NOMO-1 (cell line): Measurements from ENCODE around the gene CBFA2T3.
"Not testable (repeated sequence)": the region's sequence is repeated elsewhere in the genome, so short reads cannot be mapped to it uniquely, and the experiment has no call there.

ENCODE experiments used
- DNase-seq, 2 experiments: peaks; one replicate each; lab custom pipeline; 2025; ENCODE audit not compliant: unreplicated experiment in 2 of 2; lab: John Stamatoyannopoulos, UW

Gene CBFA2T3

DNA sequence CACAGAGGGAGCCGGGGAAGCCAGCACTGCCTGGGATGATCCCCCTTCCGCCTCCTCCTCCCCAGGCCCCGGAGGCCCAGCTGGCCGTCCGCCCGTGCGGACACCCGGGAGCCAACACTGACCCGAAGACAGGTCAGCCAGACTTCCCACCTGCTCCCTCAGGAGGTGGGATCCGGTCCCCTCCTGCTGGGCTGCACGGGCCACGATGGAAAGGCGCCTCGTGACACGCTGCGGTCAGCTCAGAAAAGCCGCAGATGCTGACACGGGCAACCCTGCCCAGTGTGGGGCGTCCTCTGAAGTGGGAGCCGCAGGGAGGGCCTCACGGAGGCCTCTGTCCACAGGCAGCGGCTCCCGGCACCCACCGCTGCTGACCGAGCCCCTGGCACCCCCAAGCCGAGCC, 49.3 kb downstream of the CBFA2T3 start:
- DNase-seq: no peak

DNA sequence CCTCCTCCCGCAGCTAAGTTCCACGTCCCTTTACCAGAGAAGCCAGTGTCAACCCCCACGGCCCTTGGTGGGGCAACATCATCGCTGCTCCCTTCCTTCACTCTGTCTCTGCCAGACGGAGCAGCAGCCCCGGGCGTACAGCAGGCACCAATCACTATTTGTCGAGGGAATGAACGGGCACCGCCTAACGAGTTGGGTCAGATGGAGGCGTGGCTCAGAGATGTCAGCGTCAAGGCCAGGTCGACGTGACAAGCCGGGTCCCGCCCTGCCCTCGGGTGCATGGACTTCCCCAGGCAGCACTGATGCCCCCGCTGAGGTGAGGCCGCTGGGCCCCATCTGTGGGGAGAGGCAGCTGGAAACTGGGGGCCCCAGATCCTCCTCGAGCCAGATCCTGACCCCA, 50.0 kb downstream of the CBFA2T3 start:
- no peak for DNase-seq

DNA sequence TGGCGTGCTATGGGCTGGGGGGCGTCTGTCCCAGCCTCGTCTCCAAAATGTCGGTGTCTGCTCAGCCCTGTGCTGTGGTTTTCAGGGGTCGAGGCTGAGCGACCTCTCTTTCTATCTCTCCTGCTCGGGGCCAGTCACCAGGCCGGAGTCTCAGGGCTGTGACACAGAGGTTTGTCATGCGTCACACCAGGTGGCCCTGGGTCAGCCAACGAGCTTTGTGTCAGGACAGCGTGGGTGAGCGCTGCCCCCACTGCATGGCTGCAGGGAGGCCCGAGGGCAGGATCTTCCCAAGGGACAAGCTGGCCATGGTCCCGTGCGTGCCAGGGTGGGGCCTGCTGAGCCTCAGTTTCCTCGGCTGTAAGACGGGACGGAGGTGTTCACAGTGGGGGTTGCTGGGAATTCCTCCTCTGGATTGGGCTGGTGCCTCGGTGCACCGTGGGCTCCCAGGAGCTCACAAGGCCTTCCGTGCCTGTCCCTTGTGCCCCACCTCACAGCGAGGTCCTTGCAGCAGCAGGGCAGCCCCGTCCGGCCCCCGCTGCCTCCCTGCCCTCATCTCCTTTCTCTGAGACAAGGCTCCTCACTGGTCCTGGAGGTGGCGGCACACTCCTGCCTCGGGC, 50.5 kb downstream of the CBFA2T3 start:
- DNase-seq: no peak

DNA sequence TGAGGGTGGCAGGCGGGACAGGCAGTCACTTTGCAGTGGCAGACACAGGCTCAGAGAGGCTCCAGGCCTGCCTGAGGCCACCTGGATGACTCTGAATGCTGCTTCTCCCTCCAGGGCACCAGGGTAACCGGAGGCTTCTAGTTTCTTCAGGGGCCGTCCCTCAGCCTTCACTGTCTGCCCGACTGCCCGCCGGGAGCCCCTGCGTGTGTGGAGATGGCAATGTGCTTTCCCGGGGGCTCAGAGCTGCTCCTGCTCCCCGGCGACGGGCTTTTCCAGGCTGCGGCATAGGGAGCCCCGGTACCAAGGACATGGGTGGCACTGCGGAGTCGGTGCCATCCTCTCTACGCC, 51.5 kb downstream of the CBFA2T3 start:
- no peak for DNase-seq

DNA sequence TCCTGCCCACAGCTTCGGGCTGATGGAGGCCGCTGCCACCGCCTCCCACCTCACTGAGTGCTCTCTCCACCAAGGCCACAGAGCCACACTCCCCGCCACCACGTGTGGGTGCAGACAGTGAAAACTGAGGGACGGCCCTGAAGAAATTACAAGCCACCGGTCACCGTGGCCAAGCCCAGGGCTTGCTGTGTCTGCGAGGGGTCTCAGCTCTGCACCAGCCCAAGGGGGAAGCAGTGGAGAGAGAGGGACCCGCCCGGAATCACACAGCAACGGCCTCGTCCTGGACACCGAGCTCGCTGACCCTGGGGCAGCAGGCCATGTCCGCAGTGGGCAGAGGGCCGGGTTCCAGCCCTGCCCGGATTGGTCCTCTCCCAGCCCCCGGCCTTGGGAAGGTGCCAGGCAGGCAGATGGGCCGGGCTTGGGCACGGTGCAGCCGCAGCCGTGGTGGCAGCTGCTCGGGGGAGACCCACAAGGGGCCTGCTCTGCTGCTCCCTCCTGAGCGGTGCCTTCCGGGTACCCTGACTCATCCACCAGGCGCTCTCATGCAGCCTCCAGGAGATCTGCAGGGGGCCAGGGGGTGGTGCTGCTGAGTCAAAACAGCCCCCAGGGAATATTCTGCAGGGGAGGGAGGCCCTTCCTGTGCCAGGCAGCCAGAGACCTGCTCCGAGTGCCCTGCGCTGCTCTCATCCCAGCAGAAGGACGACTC, 52.0 kb downstream of the CBFA2T3 start:
- no peak for DNase-seq

DNA sequence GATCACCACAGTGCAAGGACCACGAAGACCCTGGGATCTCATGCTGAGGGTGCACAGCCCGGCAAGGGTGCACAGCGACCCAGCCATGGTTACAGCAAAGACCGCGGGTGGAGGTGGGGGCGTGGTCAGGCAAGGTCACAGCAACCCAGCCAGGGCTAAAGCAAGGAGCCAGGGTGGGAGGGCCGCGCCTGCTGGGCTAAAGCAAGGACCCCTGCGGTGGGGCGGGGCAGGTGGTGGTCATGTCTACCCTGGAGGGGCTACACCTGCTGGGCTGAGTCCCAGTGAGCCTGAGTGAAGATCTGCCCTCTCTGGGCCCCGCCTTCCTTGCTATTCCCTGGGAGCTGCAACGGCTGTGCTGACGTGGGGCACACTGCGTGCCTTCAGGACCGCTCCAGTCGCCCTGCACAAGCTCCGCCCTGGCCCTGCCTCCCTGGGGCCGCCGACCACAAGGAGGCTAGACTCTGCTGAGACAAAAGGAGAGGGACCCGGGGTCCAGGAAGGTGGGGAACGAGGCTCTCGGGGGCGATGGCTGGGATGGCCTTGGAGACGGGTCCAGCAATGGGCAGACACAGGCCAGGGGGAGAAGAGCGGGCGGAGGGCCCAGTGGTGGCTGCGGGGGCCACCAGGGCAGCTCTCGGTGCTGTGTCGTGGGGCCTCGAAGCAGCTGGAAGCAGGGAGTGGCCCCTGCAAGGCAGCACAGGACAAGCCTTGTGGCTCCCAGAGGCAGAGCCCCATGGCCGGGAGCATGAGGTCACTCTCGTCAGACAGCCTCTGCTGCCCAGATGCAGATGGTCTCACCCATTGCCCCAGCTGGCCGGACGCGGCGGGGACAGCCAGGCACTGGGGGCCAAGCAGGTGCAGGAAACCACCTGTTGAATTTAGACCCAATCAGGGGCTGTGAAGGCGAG, 52.8 kb downstream of the CBFA2T3 start:
- no peak for DNase-seq

DNA sequence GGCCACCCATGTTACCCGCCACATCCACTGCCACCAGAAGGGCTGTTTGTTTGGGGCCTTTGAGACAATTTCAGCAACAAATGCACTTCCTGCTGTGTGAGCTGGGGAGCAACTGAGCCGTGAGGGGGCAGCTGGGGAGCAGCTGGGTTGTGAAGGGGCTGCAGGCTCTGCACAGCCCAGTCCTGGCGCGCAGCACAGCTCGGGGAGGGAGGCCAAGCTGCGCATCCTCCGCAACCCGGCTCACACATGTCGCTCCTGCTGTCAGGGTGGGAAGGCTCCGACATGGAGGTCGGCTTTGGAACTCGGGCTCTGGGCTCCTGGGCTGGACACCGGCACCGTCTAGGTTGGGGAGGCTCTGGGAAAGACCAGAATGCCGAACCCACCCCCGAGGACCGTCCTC, 53.6 kb downstream of the CBFA2T3 start:
- no peak for DNase-seq

DNA sequence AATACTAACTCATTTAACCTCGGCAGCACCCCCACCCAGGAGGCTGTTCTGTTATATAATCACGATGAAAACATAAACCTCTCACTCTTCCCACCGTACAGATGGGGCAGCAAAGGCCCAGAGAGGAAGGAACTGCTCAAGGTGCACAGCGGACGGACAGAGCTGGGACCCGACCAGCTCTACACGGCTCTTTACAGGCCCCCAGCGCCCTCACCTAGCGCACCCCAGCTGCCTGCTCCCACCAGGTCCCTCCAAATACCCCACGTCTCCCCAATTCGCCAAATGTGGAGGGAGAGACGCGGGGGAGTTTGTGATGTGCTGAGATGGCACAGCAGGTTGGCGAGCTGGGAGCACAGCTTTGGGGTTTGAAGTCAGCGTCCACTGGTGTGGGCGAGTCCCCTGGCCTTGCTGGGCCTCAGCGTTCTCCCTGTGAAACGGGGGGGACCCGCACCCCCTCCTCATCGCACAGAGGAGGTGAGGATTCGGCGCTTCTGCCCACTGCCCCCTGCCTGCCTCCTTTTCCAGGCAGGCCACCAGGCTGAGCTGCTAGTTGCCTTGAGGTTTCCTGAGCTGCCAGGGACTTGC, 54.1 kb downstream of the CBFA2T3 start:
- DNase-seq: no peak

DNA sequence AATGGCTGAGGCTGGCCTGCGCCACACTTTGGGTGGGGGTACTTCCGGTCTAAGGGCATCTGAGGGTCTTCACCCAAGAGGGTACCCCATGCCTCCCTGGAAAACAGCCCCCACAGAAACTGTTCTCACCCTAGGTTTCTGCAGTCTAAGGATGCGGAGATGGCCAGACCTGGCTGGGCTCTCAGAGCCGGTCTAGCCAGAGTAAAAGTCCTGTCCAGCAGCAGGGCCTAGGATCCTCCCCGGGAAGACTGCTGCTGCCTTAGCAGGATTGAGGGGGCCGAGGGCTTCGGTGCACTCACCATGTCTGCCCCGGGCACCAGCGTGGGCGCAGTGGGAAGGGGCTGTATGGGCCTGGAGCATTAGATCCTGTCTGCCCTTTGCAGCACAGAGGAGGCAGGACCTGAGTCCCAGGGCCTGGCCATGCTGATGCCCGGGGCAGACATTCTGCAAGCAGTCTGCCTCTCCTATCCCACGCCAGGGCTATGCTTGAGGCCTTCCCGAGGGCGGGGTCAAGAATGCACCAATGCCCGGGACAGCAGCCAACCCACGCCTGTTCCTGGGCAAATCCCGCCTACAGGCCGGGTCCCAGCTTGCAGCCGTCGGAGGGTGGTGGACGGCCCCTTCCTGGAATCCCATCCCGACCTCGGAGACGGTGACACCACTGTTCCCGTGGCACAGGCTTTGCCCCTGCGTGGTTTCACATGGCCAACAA, 54.7 kb downstream of the CBFA2T3 start:
- no peak for DNase-seq

DNA sequence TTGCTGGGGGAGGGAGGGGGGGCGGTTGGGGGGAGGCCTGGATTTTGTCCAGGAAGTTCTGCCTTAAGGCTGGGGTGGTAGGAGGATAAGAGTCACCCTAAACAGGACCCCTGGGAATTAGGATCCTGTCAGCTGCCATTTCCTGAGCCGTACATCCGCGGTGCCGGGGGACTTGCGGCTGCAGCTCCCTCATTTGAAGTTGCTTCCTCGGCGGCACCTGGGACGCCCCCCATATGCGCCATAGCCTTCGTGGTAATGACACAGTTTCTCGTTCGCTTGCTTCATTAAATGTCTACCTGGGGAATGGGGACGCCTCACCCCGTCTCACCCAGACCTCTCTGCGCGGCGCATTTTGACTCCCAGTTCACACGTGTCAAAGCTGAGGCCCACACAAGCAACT, 55.4 kb downstream of the CBFA2T3 start:
- no peak for DNase-seq

DNA sequence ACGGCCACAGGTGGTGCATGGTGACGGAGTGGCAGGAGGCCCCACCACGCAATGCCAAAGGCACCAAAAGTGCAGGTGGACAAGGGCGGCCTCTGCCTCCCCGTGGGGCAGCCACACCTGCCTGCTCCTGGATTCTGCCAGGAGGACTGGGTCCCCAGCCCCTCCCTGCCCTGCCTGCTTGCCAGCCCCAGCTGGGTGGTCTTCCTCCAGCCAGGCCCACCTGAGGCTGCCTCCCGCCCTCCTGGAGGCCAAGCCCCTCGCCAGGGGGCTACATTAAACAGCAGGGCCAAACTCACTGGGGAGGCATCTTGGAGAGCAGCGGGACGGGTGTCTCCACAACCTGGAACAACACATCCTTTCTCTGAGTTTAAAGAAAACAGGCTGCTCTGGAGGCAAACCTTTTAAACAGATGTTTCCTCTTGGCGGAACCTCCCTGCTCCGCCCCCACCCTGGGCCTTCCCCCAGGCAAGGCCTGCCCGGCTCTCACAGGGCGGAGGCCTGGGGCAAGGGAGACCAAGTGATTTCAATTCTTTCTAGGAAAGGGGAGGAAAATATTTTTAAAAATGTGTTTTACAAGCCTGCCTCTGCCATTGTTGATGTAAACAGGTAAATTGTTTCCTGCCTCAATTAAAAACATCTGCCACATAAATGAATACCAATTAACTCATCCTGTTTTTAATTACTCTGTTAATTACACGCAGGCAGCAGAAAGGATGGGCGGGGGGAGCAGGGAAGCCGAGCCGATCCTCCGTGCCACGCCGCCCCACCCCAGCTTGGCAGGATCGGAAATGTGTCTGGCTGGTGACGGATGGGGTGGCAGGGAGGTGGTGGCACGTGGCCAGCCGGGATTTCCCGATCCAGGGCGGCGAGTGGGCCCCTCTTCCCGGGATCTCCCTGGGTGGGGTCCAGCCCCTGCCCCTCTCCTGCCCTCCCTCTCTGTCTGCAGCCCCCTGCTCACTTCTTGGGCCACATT, 56.1 kb downstream of the CBFA2T3 start:
- no peak for DNase-seq

DNA sequence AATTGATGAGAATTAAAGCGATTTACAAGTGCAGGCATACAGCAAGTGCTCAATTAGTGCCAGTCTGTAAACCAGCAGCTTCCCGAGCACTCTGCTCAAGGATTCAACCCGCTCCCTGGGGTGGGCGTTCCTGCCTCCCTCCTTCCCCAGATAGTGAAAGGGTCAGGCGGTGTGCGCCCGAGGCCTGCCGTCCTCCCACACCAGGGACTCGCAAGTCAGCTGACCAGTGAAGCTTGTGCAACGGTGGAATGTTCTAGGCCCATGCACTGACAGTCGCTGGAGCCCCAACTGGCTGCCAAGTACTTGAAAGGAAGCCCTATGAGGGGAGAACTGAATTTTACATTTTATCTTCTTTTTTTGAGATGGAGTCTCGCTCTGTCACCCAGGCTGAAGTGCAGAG, 57.1 kb downstream of the CBFA2T3 start:
- no peak for DNase-seq

DNA sequence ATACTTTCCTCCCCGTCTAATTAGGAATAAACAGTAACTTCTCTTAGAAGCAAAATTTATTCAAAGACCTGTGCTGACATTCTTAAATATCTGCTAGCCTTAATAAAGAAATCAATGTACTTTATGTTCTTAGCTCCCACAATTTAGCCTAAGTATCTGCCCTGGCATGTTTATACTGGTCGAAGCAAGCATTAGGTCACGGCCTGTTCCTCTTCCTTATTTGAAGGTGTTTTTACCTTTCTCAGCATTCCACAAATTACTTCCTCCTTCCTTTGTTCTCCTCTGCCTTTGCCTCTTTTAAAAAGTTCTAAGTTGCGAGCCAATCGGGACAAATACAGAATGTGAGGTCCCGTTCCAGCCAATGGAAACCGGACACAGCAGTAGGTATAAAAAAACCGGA, 58.1 kb downstream of the CBFA2T3 start:
- DNase-seq: not testable (repeated sequence)

DNA sequence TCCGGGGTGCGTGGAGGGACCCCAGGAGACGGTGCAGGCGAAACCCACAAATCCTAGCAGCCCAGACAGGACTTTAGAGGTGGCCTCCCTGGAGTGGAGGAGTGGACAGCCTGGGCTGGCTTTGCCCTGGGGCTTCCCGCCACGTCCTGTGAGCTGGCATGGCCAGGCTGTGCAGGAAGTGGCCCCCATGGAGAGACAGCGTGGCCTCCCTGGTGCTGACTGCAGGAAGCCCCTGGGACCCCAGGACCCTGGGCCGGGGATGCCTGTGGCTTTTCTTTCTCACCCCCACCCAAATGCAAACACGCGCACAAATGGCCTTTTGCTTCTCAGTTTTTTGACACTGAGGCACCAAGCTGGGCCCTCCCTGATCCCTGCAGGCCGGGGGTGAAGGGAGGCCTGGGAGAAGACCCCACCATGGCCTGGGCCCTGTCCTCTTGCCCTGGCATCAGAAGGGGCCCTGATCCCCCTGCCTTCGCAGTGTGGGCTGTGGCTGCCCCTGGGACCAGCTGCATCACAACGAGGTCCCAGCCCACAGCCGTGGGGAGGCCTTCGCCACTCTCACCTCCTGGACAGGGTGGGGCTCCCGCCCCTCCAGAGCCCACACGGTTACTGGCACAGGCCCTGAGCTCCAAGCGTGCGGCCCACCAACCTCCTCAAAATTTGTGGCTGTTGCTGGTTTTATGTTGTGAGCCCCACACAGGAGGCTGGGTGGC, 58.9 kb downstream of the CBFA2T3 start:
- DNase-seq: no peak

DNA sequence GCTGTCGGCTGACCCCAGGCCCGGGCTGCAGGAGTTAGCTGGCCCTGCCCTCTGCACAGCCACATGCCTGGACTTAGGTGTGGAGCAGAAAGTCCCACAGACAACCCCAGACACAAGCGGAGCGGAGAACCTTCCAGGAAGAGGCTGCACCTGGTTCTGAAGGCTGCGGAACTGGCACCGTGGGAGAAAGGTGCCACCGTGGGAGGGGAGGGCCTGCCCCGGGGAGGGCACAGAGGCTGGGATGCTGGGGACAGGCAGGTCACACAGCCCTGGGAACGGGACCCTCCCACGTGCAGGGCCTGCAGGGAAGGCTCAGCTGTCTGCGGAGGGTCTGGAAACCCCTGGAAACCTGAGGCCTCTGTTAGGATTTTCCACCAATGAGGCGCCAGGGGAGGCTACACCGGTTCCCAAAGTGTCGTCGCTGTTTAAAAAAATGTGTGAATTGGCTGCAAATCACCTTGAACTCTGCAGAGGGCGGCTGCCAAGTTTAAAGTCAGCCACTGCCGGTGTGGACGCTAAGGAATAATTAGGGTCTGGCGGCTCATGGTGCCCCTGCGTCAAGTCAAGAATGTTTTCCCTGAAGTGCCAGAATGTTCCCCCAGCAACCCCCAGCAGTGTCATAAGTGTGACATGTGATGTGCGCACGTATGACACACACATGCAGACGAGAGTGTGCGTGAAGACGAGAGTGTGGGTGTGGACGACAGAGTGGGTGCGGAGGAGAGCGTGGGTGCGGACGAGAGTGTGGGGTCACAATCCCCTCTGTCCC, 59.7 kb downstream of the CBFA2T3 start:
- no peak for DNase-seq

DNA sequence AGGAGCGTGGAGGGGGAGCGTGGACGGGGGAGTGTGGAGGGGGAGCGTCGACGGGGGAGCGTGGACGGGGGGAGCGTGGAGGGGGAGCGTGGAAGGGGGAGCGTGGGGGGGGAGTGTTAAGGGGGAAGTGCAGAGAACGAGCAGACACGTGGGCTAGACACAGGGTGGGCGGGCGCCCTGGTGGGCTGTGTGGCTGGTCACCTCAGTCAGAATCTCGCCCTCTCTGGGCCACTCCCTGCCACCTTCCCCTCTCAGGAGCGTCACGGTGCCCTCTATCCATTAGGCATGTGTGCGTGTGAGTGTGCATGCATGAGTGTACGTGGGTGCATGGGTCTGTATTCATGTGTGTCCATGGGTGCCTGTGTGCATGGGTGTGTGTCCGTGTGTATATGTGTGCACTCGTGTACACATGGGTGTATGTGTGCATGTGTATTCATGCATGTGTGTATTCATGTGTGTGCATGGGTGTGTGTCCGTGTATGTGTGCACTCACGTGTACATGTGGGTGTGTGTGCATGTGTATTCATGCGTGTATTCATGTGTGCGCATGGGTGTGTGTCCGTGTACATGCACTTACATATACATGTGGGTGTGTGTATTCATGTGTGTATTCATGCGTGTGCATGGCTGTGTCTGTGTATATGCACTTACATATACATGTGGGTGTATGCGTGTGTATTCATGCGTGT, 61.2 kb downstream of the CBFA2T3 start:
- no peak for DNase-seq

DNA sequence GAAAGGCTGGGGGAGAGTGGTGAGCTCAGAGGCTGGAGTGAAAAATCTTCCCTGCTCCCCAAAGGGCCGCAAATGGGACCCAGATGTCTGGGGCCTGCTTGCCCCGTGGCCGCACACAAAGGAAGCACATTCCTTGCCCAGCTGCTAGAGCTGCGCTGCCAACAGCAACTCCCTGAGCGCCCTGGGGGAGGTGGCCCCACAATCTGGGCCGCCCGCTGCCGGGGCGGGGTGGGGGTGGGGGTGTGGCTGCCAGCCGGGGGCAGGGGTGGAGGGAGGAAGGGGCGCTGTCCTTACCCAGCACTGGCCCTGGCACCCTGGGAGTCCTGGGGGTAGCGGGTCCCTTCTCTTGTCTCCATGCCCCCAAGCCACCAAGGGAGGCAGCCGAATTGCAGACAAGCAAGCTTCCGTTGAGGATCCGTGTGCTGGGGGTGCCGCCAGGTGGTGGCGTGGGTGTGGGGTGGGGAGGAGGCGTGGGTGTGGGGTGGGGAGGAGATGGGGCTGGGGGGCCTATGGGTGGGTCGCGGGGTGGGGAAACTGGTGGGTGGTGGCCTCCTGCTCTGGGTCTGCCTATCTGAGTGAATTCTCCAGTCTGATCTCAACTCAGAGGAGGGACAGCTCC, 62.1 kb downstream of the CBFA2T3 start:
- no peak for DNase-seq
